PC-9 (cell line): ENCODE measurements around the gene FAM90A1.
"Not testable (repeated sequence)": the region's sequence is repeated elsewhere in the genome, so short reads cannot be mapped to it uniquely, and the experiment has no call there.

ENCODE experiments used
- CTCF ChIP-seq: fragments of 200-600 bp; sonication (generic); conservative IDR thresholded peaks from 2 replicates; pipeline ENCODE4 v1.6.1; 2017; ENCODE audit warnings: mixed run types, antibody characterized with exemption, mild to moderate bottlenecking, moderate library complexity
- EZH2 ChIP-seq: fragments of 200-600 bp; sonication (generic); IDR thresholded peaks from 2 replicates; pipeline ENCODE4 v1.8.0; 2017; ENCODE audit warnings: antibody characterized with exemption, low read depth

- TF ChIP-seq CTCF, EZH2: not testable (repeated sequence)
Observed at GRCh38 chr12:8252056-8252818, 24.8 kb upstream of the FAM90A1 start.
